NCI-H2227 (cell line): ENCODE measurements around the gene WNK1.

Source experiments
- DNase-seq: peaks from one replicate; lab custom pipeline; 2025; ENCODE audit not compliant: unreplicated experiment; lab: John Stamatoyannopoulos, UW

Gene WNK1

GRCh38 chr12:852864-853263 lies 100.5 kb downstream of the WNK1 start:
- no peak for DNase-seq

GRCh38 chr12:857611-858010 lies 105.2 kb downstream of the WNK1 start:
- DNase-seq: no peak

DNA sequence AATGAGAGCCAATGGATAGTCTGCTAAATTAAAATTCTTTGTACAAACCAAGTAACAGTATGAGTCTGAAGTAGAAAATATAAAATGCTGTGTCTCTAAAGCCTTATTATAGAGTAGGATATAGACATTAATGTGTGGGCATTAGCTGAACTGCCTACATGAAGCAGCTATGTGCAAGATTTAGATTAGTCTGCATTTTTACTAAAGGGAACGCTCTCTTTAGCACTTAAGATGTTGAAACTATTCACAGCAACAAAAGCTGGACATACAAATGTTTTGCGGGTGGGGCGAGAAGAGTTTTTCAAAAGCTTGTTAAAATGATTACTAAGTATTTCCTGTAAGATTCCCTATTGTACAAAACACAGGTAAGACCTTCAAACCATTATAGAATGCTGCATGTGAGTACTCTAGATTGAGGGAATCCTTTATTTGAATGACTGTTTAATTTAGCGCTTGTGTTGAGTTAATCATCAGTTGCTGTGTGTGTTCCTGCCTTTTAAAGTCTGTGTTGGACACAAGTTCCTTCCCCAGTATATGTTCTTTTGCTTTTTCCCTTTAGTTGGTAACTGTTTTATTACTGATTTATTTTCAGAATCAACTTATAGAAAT lies 110.0 kb downstream of the WNK1 start:
- DNase-seq: no peak

DNA sequence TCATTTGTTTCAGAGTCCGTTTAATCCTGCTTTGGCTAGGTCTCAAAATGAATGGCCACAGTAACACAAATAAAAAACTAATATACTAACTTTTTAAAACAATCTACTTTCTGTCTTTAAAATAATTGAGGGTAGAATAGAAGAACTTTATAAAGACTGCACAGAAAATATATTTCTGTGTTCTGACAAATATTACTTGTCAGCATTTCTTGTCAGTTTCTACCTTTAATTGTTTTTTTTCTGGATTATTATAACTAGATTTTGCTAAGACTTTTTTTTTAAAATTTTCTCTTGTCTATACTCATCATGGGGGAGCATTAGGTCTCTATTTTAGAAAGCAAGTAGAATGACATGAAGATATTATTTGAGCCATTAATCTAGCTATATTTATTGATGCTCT lies 110.9 kb downstream of the WNK1 start:
- DNase-seq: no peak

DNA sequence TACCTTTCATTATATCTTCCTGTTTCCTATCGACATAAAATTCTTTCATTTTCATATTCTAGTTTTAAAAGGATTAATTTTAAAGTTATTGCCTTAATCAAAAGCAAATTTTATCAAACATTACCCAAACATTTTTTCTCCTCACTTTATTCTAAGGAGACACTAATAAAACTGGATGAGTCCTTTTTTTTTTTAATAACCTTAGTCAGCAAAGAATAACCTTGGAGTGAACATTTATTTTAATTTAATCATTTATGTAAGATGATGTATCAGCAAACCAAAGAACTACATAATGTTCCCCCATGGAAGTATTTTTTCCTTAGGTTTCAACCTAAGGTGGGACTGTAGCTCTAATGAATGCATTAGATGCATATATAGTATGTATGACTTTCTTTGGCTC lies 113.2 kb downstream of the WNK1 start:
- no peak for DNase-seq

DNA sequence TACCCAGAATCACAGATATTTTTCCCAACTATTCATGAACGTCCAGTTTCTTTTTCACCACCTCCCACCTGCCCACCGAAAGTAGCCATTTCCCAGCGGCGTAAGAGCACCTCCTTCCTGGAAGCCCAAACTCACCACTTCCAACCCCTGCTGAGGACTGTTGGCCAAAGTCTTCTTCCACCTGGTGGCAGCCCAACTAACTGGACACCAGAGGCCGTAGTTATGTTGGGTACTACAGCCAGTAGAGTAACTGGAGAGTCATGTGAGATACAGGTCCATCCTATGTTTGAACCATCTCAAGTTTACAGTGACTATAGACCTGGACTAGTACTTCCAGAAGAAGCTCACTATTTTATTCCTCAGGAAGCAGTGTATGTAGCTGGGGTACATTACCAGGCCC lies 115.5 kb downstream of the WNK1 start:
- DNase-seq: no peak

- DNase-seq: no peak
Measured at GRCh38 chr12:868722-869121, 116.3 kb downstream of the WNK1 start.

DNA sequence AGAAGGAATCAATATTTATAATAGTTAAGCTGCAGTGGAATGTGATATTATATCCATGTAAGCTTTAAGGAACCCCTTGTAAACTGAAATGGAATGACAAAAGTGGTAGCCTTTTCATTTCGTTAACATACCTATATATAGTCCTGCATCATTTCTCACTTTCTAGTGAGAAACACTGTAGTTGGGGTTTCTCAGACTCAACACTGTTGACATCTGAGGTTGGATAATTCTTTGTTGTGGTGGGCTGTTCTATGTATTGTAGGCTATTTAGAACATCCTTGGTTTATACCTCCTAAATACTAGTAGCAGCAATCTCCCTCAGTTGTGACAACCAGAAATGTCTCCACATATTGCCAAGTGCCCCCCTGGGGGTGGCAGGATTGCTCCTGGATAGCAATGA lies 118.0 kb downstream of the WNK1 start:
- DNase-seq: no peak

GRCh38 chr12:873954-874353 lies 121.6 kb downstream of the WNK1 start:
- DNase-seq: no peak

DNA sequence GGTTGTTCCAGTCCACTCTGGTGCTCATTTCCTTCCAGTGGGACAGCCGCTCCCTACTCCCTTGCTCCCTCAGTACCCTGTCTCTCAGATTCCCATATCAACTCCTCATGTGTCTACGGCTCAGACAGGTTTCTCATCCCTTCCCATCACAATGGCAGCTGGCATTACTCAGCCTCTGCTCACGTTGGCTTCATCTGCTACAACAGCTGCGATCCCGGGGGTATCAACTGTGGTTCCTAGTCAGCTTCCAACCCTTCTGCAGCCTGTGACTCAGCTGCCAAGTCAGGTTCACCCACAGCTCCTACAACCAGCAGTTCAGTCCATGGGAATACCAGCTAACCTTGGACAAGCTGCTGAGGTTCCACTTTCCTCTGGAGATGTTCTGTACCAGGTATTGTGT lies 127.3 kb downstream of the WNK1 start:
- DNase-seq: no peak

DNA sequence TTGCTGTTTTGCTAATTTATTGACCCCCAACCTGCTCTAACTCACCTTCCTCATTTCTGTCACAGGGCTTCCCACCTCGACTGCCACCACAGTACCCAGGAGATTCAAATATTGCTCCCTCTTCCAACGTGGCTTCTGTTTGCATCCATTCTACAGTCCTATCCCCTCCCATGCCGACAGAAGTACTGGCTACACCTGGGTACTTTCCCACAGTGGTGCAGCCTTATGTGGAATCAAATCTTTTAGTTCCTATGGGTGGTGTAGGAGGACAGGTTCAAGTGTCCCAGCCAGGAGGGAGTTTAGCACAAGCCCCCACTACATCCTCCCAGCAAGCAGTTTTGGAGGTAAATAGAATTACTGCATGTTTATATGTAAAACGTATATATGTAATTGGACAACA lies 128.3 kb downstream of the WNK1 start:
- DNase-seq: no peak

DNA sequence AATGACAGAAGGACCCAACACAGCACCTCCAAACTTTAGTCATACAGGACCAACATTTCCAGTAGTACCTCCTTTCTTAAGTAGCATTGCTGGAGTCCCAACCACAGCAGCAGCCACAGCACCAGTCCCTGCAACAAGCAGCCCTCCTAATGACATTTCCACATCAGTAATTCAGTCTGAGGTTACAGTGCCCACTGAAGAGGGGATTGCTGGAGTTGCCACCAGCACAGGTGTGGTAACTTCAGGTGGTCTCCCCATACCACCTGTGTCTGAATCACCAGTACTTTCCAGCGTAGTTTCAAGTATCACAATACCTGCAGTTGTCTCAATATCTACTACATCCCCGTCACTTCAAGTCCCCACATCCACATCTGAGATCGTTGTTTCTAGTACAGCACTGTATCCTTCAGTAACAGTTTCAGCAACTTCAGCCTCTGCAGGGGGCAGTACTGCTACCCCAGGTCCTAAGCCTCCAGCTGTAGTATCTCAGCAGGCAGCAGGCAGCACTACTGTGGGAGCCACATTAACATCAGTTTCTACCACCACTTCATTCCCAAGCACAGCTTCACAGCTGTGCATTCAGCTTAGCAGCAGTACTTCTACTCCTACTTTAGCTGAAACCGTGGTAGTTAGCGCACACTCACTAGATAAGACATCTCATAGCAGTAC lies 132.5 kb downstream of the WNK1 start:
- DNase-seq: no peak

DNA sequence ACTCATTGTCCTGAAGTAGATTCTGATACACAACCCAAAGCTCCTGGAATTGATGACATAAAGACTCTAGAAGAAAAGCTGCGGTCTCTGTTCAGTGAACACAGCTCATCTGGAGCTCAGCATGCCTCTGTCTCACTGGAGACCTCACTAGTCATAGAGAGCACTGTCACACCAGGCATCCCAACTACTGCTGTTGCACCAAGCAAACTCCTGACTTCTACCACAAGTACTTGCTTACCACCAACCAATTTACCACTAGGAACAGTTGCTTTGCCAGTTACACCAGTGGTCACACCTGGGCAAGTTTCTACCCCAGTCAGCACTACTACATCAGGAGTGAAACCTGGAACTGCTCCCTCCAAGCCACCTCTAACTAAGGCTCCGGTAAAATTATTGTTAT lies 133.3 kb downstream of the WNK1 start:
- DNase-seq: no peak

GRCh38 chr12:886206-886605 lies 133.8 kb downstream of the WNK1 start:
- DNase-seq: no peak

- DNase-seq: no peak
Measured at GRCh38 chr12:894226-894625, 141.8 kb downstream of the WNK1 start.

GRCh38 chr12:896031-896430 lies 143.7 kb downstream of the WNK1 start:
- no peak for DNase-seq

DNA sequence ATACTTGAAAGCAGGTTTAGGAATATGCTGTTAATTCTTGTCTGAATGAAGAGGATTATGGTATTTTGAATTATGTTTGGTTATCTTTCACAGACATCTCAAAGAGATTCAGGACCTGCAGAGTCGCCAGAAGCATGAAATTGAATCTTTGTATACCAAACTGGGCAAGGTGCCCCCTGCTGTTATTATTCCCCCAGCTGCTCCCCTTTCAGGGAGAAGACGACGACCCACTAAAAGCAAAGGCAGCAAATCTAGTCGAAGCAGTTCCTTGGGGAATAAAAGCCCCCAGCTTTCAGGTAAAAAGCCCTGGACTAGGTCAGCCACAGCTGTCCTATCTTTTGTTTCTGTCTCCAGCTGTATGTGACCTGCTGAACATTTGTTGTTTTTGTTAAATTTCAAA lies 145.0 kb downstream of the WNK1 start:
- no peak for DNase-seq

GRCh38 chr12:902581-902980 lies 150.2 kb downstream of the WNK1 start:
- DNase-seq: no peak

- no peak for DNase-seq
Measured at GRCh38 chr12:903055-903454, 150.7 kb downstream of the WNK1 start.

DNA sequence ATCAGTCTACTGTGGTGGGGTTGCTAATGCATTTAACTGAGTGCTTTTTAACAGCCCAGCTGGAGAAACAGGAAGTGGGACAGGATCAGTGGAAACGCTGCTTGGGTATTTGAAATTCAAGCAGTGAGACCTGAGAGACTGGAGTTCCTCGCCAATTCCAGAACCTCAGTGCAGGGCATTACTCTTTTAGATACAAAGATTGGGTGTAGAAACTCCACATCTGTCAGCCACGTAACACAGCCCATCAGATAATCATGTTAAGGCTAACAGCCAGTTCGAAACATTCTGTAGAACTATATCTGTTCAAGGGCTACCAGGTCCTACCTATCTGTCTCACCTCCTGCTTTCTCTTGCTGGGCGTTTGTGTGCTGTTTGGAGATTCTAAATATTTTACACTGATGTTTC lies 151.6 kb downstream of the WNK1 start:
- no peak for DNase-seq

- no peak for DNase-seq
Measured at GRCh38 chr12:905261-906031, 153.1 kb downstream of the WNK1 start.

- no peak for DNase-seq
Measured at GRCh38 chr12:906062-906585, 153.7 kb downstream of the WNK1 start.
